ENCODE data around the gene HID1.

DNA sequence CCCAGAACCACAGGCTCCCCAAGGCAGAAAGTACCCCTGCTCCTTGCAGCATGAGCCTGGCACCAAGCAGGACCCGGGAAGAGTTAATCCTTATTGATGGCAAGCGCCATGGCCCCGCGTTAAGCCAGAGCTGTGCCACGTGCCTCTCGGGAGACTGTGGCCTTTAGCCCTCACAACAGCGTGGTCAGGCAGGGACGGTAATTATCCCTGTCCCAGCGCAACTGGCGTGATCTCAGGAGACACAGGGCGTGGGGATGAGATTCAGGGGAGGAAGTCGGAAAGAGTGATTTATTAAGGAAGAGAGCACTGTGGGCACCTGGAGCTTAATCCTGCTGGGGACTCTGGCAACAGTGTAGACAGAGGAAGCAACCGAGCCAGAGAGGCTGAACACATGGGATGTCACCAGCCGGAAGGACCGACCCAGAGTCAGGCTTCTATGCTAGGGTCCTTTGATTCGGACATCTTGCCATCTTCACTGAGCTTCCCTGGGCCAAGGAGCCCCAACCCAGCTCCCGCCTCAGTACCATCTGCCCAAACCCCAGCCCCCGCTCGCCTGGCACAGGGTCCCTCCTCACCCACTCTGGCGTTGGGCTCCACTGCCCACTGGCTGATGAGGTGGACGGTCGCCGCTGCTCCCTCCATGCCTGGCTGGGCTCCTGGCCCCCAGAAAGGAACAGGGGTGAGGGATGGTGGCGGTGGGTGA lies 20.0 kb downstream of the HID1 start:
- TF ChIP-seq, protein P1, sequence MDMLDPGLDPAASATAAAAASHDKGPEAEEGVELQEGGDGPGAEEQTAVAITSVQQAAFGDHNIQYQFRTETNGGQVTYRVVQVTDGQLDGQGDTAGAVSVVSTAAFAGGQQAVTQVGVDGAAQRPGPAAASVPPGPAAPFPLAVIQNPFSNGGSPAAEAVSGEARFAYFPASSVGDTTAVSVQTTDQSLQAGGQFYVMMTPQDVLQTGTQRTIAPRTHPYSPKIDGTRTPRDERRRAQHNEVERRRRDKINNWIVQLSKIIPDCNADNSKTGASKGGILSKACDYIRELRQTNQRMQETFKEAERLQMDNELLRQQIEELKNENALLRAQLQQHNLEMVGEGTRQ (IDR thresholded peaks at IDR 0.05; ENCODE audit: low read depth, low read length) = no peak
- TF ChIP-seq, protein P2, sequence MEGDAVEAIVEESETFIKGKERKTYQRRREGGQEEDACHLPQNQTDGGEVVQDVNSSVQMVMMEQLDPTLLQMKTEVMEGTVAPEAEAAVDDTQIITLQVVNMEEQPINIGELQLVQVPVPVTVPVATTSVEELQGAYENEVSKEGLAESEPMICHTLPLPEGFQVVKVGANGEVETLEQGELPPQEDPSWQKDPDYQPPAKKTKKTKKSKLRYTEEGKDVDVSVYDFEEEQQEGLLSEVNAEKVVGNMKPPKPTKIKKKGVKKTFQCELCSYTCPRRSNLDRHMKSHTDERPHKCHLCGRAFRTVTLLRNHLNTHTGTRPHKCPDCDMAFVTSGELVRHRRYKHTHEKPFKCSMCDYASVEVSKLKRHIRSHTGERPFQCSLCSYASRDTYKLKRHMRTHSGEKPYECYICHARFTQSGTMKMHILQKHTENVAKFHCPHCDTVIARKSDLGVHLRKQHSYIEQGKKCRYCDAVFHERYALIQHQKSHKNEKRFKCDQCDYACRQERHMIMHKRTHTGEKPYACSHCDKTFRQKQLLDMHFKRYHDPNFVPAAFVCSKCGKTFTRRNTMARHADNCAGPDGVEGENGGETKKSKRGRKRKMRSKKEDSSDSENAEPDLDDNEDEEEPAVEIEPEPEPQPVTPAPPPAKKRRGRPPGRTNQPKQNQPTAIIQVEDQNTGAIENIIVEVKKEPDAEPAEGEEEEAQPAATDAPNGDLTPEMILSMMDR (conservative IDR thresholded peaks at IDR 0.05; ENCODE audit: low read depth, low read length) = no peak
- TF ChIP-seq BHLHE40 (IDR thresholded peaks at IDR 0.05; ENCODE audit: low read depth, low read length) = no peak
- no peak for TF ChIP-seq CEBPB (IDR thresholded peaks at IDR 0.05; ENCODE audit: low read depth, low read length)
- TF ChIP-seq POLR2A (IDR thresholded peaks at IDR 0.05; ENCODE audit: low read depth, low read length) = no peak
- no peak for TF ChIP-seq RCOR1 (IDR thresholded peaks at IDR 0.05; ENCODE audit: insufficient replicate concordance, low read length)
- TF ChIP-seq RFX5 (IDR thresholded peaks at IDR 0.05; ENCODE audit: low read depth, low read length) = no peak
- no peak for TF ChIP-seq MXI1 (IDR thresholded peaks at IDR 0.05; ENCODE audit: borderline replicate concordance, low read depth, low read length)
- no peak for TF ChIP-seq RAD21 (IDR thresholded peaks at IDR 0.05; ENCODE audit: low read length)
- TF ChIP-seq FOS (IDR thresholded peaks at IDR 0.05; ENCODE audit: low read depth, low read length) = no peak
- TF ChIP-seq NFE2L2 (IDR thresholded peaks at IDR 0.05; ENCODE audit: low read depth, low read length) = no peak
